GM19463 (cell line): ENCODE data around the gene ATP13A1.
"Not testable (repeated sequence)": the region's sequence is repeated elsewhere in the genome, so short reads cannot be mapped to it uniquely, and the experiment has no call there.

ENCODE experiments used
- ATAC-seq: cut with Tn5 transposase; IDR thresholded peaks from one replicate; pipeline ENCODE4 v1.9.1; 2021; ENCODE audit warnings: mild to moderate bottlenecking, moderate library complexity; ENCODE audit not compliant: unreplicated experiment

Gene ATP13A1

DNA sequence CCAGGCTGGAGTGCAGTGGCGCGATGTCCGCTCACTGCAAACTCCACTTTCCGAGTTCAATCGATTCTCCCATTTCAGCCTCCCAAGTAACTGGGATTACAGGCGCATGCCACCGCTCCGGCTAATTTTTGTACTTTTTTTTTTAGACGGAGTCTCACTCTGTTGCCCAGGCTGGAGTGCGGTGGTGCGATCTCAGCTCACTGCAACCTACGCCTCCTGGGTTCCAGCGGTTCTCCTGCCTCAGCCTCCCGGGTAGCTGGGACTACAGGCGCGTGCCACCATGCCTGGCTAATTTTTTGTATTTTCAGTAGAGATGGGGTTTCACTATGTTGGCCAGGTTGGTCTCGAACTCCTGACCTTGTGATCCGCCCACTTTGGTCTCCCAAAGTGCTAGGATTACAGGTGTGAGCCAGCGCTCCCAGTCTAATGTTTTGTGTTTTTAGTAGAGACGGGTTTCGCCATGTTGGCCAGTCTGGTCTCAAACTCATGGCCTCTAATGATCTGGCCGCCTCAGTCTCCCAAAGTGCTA is 2.0 kb upstream of the ATP13A1 start:
- not testable (repeated sequence) for ATAC-seq

DNA sequence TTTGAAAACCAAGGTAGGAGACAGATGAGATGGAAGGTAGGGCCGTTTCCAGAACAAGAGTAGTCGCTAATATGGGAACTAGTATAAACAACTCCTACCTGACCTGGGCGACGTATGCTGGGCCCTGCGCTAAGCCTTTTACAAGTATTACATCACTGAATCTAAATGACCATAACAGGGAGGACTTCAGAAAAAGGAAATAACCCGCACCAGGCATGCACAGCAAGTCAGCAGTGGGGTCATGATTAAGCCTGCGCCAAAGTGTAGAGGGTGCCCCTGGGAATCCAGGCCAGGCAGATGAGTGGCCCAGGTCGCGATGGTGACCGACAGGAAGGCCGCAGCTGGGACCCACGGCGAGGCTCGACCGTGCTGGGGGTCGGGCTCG is 613 bp downstream of the ATP13A1 start:
- ATAC-seq: no peak

DNA sequence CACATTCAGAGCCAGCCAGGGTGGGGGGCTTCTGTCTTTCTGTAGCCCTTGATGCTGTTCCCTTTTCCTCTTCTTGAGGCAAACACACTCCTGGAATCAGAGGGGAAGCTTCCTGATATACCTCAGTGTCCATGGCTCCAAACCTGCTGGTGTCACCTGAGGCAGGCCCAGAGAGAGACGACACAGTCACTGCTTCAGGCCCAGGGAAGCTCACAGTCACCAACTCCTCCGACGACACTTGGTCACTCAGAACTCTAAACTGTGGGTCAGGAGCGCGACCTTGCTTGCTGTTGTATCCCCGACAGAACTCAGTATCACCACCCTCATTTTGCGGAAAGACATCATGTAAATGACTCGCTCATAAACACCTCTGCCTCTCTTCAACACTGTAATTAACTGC is 1.1 kb downstream of the ATP13A1 start:
- ATAC-seq: no peak

DNA sequence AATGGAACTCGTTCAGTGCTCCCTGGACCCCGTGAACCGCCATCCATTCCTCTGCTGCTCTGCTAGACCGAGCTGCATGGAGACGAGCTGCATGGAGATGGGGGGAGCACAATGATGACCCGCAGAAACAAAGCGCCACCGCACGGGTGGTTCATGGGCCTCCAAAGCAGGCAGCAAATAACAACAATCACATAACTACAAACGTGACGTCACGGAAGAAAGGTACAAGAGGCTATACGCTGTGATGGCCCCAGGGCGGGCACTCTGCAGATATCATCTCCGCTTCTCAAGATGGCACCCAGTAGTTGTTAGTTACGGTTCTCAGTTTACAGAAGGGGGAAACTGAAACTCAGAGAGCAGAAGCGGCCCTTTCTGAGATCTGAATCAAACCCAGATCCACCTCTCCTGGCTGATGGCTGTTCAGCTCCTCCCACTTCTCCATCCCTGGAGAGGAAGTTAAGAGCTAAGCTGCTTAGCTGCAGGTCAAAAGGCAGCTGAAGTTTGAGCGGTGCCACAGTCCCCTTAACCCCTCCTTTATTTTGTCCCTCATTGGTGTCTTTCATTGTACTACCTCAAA is 1.7 kb downstream of the ATP13A1 start:
- ATAC-seq: peak; percentile 20

DNA sequence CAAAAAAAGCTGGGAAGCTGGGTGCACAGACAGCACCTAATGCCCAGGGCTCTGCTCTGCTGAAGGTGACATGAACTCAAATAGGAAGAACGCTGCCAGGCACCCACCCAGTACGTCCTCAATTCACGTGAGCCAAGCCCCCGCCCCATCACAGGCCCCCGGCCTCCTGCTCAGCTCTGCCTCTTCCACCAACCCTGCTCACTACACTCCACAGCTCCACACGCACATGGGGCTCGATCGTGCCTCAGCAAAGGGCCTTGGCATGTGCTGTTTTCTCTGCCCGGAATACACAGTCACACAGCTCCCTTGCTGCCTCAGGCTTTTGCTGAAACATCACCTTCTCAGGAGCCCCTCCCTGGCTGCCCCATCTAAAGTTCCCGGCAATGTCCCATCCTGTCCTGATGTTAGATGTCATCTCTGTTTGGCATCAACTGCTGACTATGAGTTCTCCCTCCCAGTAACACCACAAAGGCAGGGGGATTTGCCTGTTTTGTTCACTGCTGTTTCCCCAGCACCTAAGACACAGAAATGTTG is 2.3 kb downstream of the ATP13A1 start:
- no peak for ATAC-seq

DNA sequence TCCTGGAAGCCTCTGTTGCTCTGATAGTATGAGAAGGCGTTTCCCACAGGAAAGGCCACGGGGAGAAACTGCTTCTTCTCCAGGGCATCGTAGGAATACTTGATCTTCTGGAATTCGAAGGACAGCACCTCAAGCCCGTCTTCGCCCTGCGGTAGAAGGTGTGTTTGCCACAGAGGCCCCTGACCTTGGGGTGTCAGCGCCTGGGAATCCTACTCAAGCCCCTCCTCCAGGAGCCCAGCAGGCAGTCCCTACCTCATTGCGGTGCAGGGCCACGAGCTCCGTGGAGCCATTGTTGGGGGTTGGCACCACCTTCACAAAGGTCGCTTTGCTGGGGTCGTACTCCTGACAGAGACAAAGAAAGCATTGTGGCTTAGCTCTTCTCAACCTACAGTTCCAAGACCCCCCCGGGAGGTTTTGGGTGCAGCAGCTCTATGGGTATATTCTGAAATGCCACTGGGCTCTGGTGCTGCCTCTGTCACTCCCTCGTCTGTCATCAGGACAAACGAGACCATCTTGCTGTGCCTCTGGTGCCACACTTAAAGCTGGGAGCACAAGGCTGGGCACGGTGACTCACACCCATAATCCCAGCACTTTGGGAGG is 3.7 kb downstream of the ATP13A1 start:
- no peak for ATAC-seq

DNA sequence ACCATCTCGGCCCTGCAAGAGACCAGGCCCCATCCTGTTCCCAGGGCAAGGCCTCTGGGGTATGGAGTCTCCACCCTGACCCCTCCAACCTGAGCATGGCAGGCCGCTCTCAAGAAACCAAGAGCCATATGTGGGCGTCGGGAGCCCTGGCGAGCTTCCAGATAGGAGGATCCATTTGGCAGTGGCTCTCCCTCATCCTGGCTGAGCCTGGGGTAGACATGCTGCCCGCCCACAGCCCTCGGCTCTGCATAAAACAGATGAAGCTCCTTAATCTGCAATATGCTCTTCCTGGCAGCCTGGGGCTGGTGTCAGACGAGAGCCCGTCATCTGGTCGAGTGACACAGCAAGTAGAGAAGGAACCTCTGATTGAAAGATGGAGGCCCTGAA is 6.1 kb downstream of the ATP13A1 start:
- no peak for ATAC-seq

DNA sequence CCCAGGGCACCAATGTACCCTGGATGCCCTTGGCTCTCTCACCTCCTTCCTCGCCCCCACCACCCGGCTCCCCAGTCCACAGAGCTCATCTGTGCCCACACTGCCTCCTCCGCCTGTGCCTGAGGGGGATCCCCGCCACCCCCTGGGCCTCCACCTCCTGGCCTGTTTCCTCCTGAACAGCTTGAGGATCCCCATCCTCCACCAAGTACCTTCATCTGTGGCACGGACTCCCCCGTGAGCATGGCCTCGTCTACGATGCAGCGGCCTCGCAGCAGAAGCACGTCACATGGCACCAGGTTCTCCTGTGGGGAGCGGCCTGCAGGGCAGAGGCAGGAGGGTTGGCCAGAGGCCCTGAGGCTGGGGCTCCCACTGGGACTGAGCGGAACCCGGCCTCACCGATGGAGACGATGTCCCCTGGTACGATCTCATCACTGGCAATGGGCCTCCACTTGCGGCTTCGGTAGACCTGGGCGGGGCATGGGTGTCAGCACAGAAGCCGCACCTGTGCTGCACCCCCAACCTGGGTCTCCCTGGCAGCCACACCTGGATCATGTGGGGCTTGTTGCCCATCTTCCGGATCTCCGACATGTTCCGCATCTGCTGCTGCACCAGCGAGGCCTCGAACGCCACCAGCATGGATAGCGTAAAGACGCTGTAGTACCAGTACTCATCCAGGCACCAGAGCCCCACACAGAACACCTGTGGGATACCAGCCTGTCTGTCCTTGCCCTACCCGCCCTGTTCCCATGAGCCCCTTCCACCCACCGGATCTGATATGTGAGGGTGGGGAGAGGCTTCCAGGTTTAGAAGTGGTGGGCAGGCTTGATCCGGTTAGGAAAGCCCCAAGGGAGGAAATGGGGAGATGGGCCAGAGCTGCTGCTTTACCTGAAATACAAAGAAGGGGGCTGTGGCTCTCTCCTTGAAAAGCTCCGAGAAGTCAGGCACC is 6.8 kb downstream of the ATP13A1 start:
- no peak for ATAC-seq

DNA sequence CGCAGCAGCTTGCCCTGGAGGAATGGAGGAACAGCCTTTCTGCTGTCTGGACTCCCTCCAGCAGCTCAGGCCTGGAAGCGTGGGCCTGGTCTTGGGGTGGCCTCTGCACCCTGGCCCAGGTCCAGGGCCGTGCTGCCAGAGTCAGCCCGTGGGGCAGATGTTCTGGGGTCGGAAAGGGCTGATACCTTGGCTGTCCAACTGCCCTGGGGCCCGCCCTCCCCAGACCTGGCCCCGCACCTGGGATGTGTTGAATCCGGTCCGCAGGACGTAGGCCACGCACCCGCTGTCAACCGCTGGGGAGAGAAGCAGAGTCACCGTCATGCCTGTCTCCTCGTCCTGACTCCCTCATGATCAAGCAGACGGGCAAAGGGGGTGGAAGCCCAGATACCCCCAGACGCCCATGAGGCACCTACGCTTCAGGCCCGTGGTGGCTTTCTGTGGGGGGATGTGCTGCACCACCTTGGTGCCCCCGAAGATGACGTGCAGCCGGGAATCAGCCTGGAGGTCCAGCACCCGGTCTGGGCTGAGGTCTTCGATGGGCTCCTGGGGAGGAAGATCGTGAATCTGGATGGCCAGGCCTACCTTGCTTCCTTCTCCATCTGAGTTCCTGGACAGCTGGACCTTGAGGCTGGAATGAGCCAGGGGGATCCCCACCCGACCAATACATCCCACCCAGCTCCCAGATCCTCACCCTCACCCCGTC is 7.7 kb downstream of the ATP13A1 start:
- no peak for ATAC-seq

DNA sequence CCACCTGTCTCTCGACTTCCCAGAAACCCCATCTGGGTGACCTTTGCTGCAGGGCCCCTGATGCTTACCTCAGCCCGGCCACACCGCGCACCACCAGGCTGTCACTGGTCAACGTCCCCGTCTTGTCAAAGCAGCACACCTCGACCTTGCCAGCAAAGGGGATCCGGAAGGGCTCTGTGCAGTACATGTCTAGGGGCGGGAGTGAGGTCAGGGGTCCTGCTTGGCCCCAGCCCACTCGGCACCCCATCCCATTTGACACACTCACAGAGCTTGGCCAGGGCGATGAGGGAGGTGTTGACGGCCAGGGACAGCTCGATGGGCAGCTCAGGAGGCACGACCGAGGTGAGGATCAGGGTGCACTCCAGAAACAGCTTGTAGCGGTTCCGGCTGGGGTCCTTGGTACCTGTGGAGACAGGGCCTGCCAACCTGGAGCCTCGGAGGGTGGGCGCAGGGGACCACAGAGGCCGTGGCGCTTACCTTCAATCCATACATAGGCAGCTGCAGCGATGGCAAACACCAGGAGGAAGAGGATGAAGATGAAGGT is 8.4 kb downstream of the ATP13A1 start:
- ATAC-seq: no peak

DNA sequence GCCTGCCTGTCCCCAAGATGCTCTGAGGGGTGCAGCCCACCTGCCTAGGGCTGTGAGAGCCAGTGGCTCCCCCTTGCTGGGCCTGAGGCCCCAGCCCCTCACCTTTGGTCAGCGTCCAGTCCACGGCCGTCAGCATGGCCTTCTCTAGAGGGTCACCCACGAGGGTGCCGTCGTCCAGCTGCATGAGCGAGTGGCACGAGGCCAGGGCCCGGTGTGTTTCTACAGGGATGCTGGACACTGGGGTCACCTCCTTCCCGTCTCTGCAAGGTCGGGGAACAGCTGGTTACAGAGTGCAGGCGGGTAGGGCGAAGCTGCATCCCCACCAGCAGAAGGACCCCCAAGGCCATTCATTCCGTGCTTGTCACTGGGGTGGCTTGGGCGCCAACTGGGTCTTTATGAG is 9.0 kb downstream of the ATP13A1 start:
- ATAC-seq: no peak

DNA sequence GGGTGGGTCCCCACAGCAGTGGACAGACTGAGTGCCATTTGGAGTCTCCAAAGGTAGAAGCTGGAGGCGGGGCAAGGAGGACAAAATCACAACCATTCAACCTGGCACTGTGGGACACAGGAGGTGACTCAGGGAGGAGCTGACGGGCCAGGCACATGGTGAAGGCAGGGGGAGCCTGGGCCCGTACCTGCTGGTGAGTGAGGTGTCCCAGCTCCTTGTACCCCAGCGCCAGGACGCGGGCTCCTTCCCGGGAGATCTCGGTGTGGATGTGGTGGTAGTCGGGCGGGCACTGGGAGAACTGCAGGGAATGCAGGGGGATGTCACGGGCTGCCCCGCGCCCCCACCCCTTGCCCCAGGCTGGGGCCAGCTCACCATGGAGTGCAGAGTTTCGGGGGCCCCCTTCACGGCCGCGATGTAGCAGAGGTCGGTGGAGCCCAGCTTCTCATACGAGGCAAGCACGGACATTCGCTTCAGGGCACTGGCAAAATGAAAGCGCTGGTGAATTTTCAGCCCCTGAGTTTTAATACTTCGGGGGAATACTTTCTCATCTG is 9.8 kb downstream of the ATP13A1 start:
- ATAC-seq: no peak

DNA sequence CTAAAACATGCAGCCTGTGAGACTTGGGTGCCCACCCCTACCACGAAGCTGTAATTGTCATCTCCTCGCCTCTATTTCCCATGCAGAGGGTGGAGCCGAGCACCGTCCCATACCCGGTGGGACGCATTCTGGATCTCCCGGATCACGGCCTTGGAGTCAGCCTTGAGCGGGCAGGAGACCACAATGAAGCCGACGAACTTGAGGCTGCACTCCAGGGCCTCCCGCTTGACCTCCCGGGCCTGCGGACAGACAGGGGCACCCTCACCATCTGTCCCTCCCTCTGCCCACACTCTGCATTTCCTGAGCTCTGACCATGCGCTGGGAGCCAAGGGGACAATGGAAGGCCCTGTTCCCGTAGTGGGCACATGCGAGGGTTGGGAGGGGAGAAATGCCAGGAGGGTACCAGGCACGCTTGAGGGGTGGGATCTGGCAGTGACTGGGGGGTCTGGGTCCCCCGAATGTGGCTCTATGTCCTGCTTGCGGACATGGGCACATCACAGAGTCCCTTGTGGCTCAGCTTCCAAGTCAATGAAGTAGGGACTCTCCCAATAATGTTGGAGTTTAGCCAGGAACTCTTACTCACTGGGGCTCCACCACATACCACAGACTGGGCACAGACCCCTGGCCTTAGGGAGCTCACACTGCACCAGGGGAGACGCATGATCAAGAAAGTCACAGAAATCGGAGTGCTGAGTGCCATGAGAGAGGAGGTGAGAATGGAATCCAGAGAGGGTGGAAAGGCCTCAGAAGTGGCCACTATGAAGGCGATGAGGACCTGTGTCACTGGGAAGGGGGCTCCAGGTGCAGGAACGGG is 10.8 kb downstream of the ATP13A1 start:
- ATAC-seq: no peak

DNA sequence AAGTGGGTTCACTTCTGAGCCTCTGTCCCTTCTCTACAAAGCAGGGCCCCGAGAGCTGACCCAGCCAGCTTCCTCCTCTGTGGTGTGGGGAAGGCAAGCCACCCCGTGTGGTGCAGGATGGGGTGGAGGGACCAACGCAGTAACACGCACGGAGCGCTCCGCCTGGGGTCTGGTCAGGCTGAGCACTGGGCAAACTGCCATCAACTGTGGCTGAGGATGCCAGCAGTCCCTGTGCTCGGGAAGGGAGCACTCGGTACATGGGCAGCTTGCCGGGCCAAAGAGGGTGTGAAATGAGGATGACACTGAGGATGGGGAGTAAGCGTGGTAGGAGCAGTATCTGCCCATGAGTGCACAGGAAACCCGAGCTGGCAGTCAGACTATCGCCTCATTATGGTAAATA is 12.4 kb downstream of the ATP13A1 start:
- ATAC-seq: no peak

DNA sequence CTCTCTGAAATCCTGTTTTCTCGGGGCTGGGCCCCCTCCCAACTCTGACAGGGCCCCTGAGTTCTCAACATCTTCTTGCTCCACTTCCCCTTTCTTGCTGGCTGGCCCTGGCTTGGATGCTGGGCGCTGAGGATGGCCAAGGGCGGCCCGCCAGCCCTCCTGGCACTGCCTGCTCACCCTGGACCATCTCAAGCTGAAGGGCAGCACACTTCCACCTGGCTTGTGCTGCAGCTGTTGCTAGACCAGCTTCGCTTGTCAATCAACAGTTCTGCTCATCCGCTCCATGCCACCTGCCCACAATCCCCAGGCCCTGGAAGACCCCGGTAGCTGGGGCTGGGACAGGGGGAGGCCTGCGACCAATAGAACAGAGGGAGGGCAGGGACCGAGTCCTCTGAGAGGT is 13.1 kb downstream of the ATP13A1 start:
- no peak for ATAC-seq

DNA sequence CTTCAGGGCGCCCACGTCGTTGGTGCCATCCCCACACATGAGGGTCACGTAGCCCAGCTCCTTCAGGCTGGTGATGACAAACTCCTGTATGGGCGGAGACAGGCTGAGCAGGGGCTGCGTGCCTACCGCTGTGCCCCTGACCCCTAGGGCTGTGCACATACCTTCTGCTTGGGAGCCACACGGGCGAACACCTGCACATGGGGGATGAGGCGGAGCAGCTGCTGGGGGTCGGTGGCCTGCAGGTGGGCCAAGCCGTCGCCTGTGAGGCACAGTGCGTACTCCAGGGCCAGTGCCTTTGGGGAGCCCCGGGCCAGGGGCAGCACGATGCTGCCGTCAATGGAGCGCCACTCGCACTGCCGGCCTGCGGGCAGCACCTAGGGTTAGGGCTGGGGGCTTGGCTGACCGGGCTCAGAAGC is 13.9 kb downstream of the ATP13A1 start:
- no peak for ATAC-seq

DNA sequence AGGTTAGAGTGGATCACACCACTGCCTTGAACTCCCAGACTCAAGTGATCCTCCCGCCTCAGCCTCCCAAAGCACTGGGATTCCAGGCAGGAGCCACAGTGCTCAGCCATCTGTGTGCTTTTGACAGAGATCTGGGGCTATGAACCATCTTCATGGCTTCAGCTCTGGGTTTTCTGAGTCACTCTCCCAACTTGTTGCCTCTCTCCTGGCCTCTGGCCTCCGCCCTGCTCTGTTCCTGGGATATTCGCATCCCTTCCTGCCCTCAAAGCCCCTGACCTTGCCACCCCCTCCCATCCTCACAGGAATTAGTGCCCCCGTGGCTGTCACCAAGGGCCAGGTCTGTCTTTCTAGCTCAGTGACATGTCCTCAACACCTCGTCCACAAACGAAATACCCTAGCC is 14.3 kb downstream of the ATP13A1 start:
- ATAC-seq: no peak

DNA sequence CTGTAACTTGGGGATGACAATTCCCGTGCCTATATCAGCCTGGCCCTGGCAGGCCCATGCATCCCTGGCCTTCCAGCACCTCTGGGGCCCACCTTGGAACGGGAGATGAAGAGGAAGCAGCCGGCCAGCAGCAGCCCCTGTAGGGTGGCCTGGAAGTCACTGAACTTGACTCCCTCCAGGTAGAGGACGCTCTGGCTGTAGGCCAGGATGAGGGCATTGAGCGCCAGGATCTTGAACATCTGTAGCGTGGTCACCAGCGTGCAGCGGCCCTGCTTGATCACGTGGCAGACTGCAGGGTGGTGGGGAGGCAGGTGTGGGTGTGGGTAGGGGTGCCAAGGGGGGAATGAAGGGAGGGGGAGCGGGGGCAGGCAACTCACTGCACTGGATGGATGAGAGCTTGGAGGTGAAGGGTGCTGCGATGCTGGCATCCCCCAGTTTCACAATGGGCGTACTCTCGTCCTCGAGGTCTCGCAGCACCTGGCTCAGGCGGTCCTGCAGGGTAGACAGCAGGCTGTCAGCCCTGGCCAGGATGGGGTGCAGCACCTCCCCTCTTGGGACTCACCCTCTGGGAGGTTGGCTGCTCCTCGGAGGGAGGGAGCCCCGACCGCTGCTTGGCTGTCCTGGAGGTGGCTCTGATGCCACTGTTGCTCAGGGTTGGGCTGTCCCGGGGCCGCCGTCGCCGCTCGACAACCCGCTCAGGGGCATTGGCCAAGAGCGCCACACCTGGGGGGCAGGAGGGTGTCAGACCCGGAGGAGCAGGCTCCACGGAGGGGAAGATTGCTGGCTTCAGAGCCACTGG is 16.2 kb downstream of the ATP13A1 start:
- ATAC-seq: no peak
